ENCODE data around the gene ZC2HC1C. TPM values are rescaled to one million over a fixed set of nuclear protein-coding genes. Genes with fewer than 3 reads are reported as not detected.
"Not testable (repeated sequence)": the region's sequence is repeated elsewhere in the genome, so short reads cannot be mapped to it uniquely, and the experiment has no call there.

Gene ZC2HC1C
- total RNA-seq, 2 donors from 2014 or later = 2.3 to 2.7 TPM

DNA sequence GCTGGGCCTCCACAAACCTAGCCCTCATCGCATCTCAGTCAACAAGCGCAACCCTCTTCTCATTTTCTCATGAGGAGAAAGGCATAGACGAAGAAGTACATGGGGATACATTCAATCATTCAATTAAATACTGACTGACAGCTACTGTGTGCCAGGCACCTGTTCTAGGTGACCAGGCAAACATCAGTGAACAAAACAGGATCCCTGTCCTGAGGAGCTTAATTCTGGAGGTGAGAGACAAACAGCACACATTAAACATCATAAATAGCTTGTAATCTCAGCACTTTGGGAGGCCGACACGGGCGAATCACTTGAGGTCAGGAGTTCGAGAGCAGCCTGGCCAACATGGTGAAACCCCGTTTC, 5.3 kb upstream of the ZC2HC1C start:
- Histone ChIP-seq H3K4me1 (ENCODE audit: control insufficient read depth, insufficient read depth, low read length) (no peaks in the 10 kb centered on the region), H3K27me3 (ENCODE audit: control insufficient read depth, insufficient read depth, low read length, poor library complexity, severe bottlenecking) (no peaks in the 10 kb centered on the region), H3K4me3 (ENCODE audit: low read length) (peak overlapping the region; percentile 88), H3K9ac (ENCODE audit: extremely low read depth, low read length, poor library complexity, severe bottlenecking) (no peak overlapping the region), H3K36me3 (ENCODE audit: control insufficient read depth, insufficient read depth, low read length) (peaks cover 18% of the 10 kb centered on the region), H3K27ac (ENCODE audit: low read depth, low read length) (no peak overlapping the region), H3K9me3 (ENCODE audit: control insufficient read depth, low read length) (peaks cover 19% of the 10 kb centered on the region)
- no peaks in the 10 kb centered on the region for H3K27me3 Mint-ChIP-seq (ENCODE audit: insufficient read depth)
- H3K4me3 Mint-ChIP-seq = peak overlapping the region; percentile 94
- DNase-seq = no peak
- H3K9me3 Mint-ChIP-seq = peaks cover 10% of the 10 kb centered on the region
- H3K36me3 Mint-ChIP-seq (ENCODE audit: low read depth) = peaks cover 20% of the 10 kb centered on the region
- WGBS, 2 experiments (ENCODE audit: insufficient coverage in 1 of 2, insufficient read length in 1 of 2) = 61 to 63% methylated on average over 7 to 8 of the region's 8 CpGs
- H3K27ac Mint-ChIP-seq = peak overlapping the region; percentile 93
- TF ChIP-seq, protein P1, sequence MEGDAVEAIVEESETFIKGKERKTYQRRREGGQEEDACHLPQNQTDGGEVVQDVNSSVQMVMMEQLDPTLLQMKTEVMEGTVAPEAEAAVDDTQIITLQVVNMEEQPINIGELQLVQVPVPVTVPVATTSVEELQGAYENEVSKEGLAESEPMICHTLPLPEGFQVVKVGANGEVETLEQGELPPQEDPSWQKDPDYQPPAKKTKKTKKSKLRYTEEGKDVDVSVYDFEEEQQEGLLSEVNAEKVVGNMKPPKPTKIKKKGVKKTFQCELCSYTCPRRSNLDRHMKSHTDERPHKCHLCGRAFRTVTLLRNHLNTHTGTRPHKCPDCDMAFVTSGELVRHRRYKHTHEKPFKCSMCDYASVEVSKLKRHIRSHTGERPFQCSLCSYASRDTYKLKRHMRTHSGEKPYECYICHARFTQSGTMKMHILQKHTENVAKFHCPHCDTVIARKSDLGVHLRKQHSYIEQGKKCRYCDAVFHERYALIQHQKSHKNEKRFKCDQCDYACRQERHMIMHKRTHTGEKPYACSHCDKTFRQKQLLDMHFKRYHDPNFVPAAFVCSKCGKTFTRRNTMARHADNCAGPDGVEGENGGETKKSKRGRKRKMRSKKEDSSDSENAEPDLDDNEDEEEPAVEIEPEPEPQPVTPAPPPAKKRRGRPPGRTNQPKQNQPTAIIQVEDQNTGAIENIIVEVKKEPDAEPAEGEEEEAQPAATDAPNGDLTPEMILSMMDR (conservative IDR thresholded peaks at IDR 0.05) = no peak
- peaks cover 10% of the 10 kb centered on the region for H3K4me1 Mint-ChIP-seq

DNA sequence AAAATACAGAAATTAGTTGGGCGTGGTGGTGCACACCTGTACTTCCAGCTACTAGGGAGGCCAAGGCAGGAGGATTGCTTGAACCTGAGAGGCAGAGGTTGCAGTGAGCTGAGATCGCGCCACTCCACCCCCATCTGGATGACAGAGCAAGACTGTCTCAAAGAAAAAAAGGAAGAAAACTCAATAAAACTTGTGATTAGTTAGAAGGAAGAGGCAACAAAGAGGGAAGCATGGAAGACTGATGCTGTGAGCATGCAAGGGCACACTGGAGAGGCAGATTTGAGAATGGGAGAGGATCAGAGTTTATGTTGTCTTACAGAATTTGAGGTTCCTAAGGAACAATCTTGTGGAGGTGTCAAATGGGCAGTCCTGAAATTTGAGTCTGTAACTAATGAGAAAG, 2.8 kb upstream of the ZC2HC1C start:
- no peak for DNase-seq
- Histone ChIP-seq H3K9ac (ENCODE audit: extremely low read depth, low read length, poor library complexity, severe bottlenecking) (no peak overlapping the region), H3K4me3 (ENCODE audit: low read length) (no peak overlapping the region), H3K27ac (ENCODE audit: low read depth, low read length) (no peak overlapping the region), H3K9me3 (ENCODE audit: control insufficient read depth, low read length) (no peaks in the 10 kb centered on the region), H3K27me3 (ENCODE audit: control insufficient read depth, insufficient read depth, low read length, poor library complexity, severe bottlenecking) (no peaks in the 10 kb centered on the region), H3K4me1 (ENCODE audit: control insufficient read depth, insufficient read depth, low read length) (no peaks in the 10 kb centered on the region), H3K36me3 (ENCODE audit: control insufficient read depth, insufficient read depth, low read length) (no peaks in the 10 kb centered on the region)
- no peak overlapping the region for H3K4me3 Mint-ChIP-seq
- TF ChIP-seq, protein P1 (conservative IDR thresholded peaks at IDR 0.05) = no peak
- no peaks in the 10 kb centered on the region for H3K27me3 Mint-ChIP-seq (ENCODE audit: insufficient read depth)
- WGBS, 2 experiments (ENCODE audit: insufficient coverage in 1 of 2, insufficient read length in 1 of 2) = 80 to 98% methylated on average over 3 of the region's 3 CpGs
- no peaks in the 10 kb centered on the region for H3K9me3 Mint-ChIP-seq
- peaks cover 14% of the 10 kb centered on the region for H3K4me1 Mint-ChIP-seq
- H3K36me3 Mint-ChIP-seq (ENCODE audit: low read depth) = no peaks in the 10 kb centered on the region
- H3K27ac Mint-ChIP-seq = no peak overlapping the region

DNA sequence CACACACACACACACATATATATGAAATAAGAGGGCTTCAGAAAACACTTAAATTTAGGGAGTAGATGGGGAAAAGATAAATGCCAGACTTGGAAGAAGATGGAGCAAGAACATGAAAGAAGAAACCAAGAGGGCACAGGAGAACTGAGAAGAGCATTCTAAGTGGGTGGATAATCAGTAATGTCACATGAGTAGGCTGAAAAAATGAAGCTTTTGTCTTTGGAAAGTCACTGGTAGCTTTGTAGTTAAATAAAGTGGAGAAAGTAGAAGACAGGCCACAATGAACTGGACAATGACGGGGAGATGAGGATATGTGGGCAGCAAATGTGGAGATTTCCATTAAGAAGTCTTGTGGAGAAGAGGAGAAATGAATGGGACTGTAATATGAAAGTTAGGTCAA, 2.2 kb upstream of the ZC2HC1C start:
- WGBS, 2 experiments (ENCODE audit: insufficient coverage in 1 of 2, insufficient read length in 1 of 2) = 87 to 88% methylated on average over 1 of the region's 1 CpG
- Histone ChIP-seq H3K27ac (ENCODE audit: low read depth, low read length) (no peak overlapping the region), H3K9ac (ENCODE audit: extremely low read depth, low read length, poor library complexity, severe bottlenecking) (no peak overlapping the region), H3K4me1 (ENCODE audit: control insufficient read depth, insufficient read depth, low read length) (no peaks in the 10 kb centered on the region), H3K36me3 (ENCODE audit: control insufficient read depth, insufficient read depth, low read length) (no peaks in the 10 kb centered on the region), H3K4me3 (ENCODE audit: low read length) (no peak overlapping the region), H3K27me3 (ENCODE audit: control insufficient read depth, insufficient read depth, low read length, poor library complexity, severe bottlenecking) (no peaks in the 10 kb centered on the region), H3K9me3 (ENCODE audit: control insufficient read depth, low read length) (no peaks in the 10 kb centered on the region)
- no peaks in the 10 kb centered on the region for H3K9me3 Mint-ChIP-seq
- H3K27me3 Mint-ChIP-seq (ENCODE audit: insufficient read depth) = no peaks in the 10 kb centered on the region
- H3K36me3 Mint-ChIP-seq (ENCODE audit: low read depth) = no peaks in the 10 kb centered on the region
- TF ChIP-seq, protein P1 (conservative IDR thresholded peaks at IDR 0.05) = no peak
- DNase-seq = no peak
- H3K4me3 Mint-ChIP-seq = no peak overlapping the region
- no peak overlapping the region for H3K27ac Mint-ChIP-seq
- H3K4me1 Mint-ChIP-seq = peaks cover 14% of the 10 kb centered on the region

DNA sequence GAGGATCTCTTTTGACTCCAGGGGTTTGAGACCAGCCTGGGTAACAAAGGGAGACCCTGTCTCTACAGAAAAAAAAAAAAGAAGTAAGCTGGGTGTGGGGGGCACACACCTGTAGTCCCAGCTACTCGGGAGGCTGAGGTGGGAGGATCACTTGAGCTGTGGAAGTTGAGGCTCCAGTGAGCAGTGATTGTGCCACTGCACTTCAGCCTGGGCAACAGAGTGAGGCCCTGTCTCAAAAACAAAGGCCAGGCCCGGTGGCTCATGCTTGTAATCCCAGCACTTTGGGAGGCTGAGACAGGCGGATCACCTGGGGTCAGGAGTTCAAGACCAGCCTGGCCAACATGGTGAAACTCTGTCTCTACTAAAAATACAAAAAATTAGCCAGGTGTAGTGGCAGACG, 1.7 kb upstream of the ZC2HC1C start:
- not testable (repeated sequence) for H3K4me3 Mint-ChIP-seq; H3K27me3 ChIP-seq (ENCODE audit: control insufficient read depth, insufficient read depth, low read length, poor library complexity, severe bottlenecking); H3K9me3 ChIP-seq (ENCODE audit: control insufficient read depth, low read length); H3K36me3 ChIP-seq (ENCODE audit: control insufficient read depth, insufficient read depth, low read length); H3K27ac ChIP-seq (ENCODE audit: low read depth, low read length); H3K9me3 Mint-ChIP-seq; DNase-seq; H3K27me3 Mint-ChIP-seq (ENCODE audit: insufficient read depth); H3K4me1 ChIP-seq (ENCODE audit: control insufficient read depth, insufficient read depth, low read length); H3K9ac ChIP-seq (ENCODE audit: extremely low read depth, low read length, poor library complexity, severe bottlenecking); H3K27ac Mint-ChIP-seq; H3K36me3 Mint-ChIP-seq (ENCODE audit: low read depth)
- peaks cover 12% of the 10 kb centered on the region for H3K4me1 Mint-ChIP-seq
- WGBS, 2 experiments (ENCODE audit: insufficient coverage in 1 of 2, insufficient read length in 1 of 2) = 88 to 93% methylated on average over 4 of the region's 4 CpGs
- H3K4me3 ChIP-seq (ENCODE audit: low read length) = peak overlapping the region; percentile 90

Data from endodermal cell (in vitro differentiated cells).